Stimulated activated CD8-positive, alpha-beta memory T cell treated with anti-CD3 and anti-CD28 coated beads, Interleukin-15, amount 100 ng/mL, for 4 hours (primary cell): Measurements from ENCODE around the gene TBC1D24.
A peak's percentile ranks its signal among the peaks of the same experiment; 100 is the strongest.
"Not testable (repeated sequence)": the region's sequence is repeated elsewhere in the genome, so short reads cannot be mapped to it uniquely, and the experiment has no call there.

Experiments
- DNase-seq, 2 donors: peaks; one replicate each; pipeline ENCODE4 v3.0.0-alpha.2; 2020; ENCODE audit warnings: low read depth in 2 of 2

The TBC1D24 gene

GRCh38 chr16:2531696-2532493, 57.0 kb downstream of the TBC1D24 start:
- peak; percentile 94 to 97 for DNase-seq

- peak in 1 of 2 donors; percentile 23 for DNase-seq
Observed at GRCh38 chr16:2532494-2533141, 57.7 kb downstream of the TBC1D24 start.

DNA sequence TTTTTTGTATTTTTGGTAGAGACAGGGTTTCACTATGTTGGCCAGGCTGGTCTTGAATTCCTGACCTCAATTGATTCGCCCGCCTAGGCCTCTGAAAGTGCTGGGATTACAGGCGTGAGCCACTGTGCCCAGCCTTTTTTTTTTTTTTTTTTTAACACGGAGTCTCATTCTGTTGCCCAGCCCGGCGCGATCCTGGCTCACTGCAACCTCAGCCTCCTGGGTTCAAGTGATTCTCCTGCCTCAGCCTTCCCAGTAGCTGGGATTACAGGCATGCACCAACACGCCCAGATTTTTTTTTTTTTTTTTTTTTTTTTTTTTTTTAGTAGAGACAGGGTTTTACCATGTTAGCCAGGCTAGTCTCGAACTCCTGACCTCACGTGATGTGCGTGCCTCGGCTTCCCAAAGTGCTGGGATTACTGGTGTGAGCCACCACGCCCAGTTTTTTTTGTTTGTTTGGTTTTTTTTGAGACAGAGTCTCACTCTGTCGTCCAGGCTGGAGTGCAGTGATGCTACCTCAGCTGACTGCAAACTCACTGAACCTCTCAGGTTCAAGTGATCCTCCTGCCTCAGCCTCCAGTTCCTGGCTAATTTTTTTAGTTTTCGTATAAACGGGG, 58.3 kb downstream of the TBC1D24 start:
- not testable (repeated sequence) for DNase-seq

DNA sequence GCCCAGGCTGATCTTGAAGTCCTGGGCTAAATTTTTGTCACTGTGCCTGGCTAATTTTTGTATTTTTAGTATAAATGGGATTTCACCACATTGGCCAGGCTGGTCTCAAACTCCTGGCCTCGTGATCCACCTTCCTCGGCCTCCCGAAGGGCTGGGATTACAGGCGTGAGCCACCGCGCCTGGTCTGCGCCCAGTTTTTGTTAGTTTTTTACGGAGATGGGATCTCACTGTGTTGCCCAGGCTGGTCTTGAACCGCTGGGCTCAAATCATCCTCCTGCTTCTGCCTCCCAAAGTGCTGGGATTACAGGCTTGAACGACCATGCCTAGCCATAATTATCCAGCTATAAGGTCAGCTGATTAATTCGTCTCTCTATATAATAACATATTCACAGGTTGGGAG, 59.0 kb downstream of the TBC1D24 start:
- no peak for DNase-seq

DNA sequence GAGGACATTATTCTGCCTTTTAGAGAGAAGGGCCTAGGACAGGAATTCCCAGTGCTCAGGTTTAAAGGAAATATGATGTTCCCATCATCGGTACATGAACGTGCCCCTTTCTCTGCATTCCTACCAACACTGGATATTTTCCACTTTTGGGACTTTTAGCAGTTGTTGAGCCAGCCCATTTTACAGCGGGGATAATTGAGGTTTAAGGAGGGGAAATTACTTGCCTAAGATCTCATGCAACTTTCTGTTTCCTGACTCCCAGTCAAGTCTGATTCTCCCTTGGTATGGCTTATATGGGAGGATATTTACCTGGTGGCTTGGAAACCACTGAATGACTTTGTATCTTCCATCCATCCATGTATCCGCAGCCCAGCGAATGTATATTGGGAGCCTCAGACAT, 59.4 kb downstream of the TBC1D24 start:
- DNase-seq = not testable (repeated sequence)

DNA sequence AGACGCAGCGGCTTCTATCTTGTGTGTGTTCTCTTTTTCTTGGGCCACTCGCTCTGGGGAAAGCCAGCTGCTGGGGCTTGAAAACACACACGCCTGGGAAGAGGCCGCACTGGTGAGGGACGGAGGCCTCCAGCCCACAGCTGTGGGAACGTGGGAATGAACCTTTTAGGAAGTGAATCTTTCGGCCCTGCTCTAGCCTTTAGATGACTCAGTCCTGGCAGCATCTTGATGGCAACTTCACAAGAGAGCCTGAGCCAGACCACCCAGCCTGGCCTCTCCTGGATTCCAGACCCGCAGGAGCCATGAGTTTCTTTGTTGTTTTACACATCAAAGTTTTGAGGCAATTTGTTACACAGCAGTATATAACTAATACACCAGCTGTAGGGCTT, 60.7 kb downstream of the TBC1D24 start:
- no peak for DNase-seq

DNA sequence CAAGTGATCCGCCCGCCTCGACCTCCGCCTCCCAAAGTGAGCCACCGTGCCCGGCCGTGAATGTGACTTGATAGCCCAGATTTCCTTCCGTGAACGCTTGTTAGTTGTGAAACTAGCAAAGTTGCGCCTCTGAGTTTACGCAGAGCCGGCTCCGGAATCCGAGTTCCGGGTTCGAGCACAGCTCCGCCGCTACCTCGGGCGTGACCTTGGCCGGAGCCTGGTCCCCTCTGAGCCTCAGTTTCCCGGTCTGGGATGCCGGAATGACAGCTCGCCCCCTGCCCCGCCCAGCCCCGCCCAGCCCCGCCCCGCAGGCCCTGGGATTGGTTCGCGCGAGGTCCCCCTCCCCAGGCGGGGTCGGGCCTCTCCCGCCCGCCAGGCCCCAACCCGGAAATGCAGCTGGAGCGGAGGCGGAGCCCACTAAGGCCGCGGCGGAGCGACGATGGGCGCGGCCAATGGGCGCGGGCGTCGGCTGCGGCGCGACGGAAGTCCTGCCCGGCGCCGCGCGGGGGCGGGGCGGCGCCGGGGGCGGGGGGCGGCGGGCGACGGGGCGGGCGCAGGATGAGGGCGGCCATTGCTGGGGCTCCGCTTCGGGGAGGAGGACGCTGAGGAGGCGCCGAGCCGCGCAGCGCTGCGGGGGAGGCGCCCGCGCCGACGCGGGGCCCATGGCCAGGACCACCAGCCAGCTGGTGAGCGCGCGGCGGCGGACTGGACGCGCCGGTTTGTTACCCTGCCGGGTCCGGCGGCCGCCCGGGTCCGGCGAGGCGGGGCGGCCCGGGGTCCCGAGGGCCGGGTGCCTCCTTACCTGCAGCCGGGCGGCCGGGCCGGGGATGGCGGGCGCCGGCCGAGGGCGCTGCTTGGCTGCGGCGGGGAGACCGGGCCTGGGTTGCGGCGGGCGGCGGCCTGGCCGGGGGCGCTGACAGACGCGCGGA, 62.8 kb downstream of the TBC1D24 start, which contains the start of gene PDPK1:
Gene PDPK1, plus strand, starts transcription at position 571 of the 929 bp plus-strand sequence. Its CDS starts 92 bp downstream, at position 663.
- peak; percentile 87 to 93 for DNase-seq

DNA sequence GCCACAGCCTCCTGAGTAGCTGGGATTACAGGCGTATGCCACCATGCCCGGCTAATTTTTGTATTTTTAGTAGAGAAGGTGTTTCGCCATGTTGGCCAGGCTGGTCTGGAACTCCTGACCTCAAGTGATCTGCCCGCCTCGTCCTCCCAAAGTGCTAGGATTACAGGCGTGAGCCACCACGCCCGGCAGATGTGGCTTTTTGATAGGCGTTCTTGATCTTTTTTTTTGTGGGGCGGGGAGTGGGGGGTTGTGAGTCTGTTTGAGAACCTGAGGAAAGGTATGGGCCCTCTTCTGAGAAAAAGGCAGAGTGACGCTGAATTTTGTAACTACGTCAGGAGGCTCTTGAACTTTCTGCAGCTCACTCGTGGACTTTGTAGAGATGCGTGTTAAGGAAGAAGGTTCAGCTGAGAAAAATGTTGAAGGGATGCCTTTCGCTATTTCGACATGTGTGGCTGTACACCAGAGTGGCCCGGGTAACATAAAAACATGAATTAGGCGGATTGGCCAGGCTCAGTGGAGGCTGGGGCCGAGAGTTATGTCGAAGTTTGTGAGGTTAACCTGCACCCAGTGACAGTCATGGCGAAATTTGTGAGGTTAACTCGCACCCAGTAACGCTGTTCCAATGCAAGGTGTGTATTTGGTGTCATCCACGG, 64.4 kb downstream of the TBC1D24 start:
- DNase-seq = not testable (repeated sequence)

- DNase-seq = not testable (repeated sequence)
Observed at GRCh38 chr16:2539845-2540458, 65.0 kb downstream of the TBC1D24 start.

DNA sequence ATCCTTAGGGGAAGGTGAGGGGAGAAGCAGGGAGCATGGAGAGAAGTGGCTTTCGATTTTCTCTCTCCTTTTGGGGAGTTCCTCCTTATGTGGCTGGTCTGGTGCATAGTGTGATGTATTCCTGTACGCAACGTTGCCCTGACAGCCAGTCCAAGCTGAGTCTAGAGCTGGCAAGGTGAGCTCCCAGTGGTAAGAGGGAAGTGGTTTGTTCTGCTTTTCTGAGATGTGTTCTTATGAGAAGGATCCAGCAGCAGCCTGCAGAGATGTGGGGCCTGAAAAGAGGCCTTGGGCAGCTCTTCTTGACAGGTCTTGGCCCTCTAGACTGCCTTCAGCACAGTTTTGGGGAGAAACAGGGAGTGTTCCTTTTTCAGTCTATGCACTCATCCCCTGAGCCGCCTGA, 66.0 kb downstream of the TBC1D24 start:
- not testable (repeated sequence) for DNase-seq

DNA sequence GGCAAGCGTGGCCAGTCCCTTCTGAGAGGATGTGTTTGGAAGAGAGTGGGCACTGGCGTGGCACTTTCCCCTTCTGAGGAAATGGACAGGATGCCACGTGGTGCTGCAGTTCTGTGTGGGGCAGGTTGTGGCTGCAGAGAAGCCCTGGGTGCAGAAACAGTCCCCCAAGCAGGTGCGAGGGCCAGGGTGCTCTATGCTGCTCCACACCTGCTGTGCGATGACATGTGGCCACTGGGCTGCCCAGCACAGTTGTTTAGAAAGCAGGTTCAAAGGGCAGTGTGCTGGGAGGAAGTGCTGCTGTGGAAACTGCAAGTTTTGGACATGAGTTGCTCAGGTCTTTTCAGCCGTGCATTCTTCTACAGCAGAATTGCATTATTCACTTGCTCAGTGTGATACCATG, 66.5 kb downstream of the TBC1D24 start:
- DNase-seq = not testable (repeated sequence)

- not testable (repeated sequence) for DNase-seq
Observed at GRCh38 chr16:2543771-2544170, 68.8 kb downstream of the TBC1D24 start.

GRCh38 chr16:2550283-2550878, 75.5 kb downstream of the TBC1D24 start:
- DNase-seq = not testable (repeated sequence)

DNA sequence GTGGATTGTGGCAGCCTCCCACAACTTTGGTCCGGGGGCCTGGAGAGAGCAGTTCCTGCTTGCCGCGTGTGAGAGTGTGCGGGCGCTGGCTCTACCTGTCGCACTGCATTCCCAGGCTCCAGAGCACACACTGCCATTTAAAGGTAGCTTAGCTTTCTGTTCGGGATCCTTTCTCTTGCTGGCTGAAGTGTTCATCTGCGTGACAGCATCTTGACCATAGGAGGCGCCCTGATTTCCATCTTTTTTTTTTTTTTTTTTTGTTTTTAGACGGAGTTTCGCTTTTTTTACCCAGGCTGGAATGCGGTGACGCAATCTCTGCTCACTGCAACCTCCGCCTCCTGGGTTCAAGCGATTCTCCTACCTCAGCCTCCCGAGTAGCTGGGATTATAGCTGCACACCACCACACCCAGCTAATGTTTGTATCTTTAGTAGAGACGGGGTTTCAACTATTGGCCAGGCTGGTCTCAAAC, 76.5 kb downstream of the TBC1D24 start:
- DNase-seq = not testable (repeated sequence)

DNA sequence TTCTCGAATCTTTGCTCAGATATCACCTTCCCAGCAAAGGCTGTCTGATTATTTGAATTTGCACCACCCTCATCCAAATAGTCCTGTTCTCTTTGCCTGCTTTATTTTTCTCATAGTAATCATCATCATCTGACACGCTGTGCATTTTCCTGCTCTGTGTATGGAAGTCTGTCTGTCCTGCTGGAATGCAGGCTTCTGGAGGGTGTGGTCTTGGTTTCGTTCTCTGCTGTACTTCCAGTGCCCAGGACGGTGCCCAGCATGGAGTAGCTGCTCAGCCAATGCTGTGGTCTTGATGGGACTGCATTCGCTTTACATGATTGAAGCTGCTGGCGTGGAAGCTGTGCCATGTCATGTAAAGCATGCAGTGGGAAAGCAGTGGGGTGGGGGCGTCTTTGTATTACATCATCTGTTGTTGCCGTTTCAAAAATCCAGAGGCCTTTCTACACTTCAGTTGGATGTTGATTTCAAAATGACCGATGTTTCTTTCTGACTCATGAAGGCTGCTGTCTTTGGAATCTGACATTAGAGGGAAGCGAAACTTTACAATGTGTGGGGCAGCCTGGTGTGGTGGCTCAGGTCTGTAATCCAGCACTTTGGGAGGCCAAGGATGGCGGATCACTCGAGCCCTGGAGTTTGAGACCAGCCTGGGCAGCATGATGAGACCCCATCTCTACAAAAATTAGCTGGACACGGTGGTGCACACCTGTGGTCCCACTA, 79.9 kb downstream of the TBC1D24 start:
- DNase-seq = not testable (repeated sequence)
